Measurements from ENCODE around the gene FMOD.

FMOD gene

GRCh38 chr1:203322500-203323179 is 28.3 kb downstream of the FMOD start:
- Histone ChIP-seq H3K27ac (ENCODE audit: insufficient read depth in 1 of 2, low read depth in 1 of 2, low read length in 2 of 2, poor library complexity in 1 of 2, severe bottlenecking in 2 of 2) (peak overlapping the region in 1 of 2 experiments; percentile 85), H3K9me3 (ENCODE audit: control extremely low read depth in 1 of 5, control insufficient read depth in 4 of 5, insufficient read depth in 2 of 5, low read depth in 1 of 5, low read length in 4 of 5) (no peaks in the 10 kb centered on the region), H3K4me1 (ENCODE audit: control extremely low read depth in 1 of 4, control insufficient read depth in 4 of 4, insufficient read depth in 4 of 4, low read length in 3 of 4) (peaks cover 36 to 92% (median 83%) of the 10 kb centered on the region in 4 experiments), H3K27me3 (replicated peaks in 2 of 5; ENCODE audit: control insufficient read depth in 4 of 5, insufficient read depth in 5 of 5, low read length in 4 of 5) (no peaks in the 10 kb centered on the region), H3K4me3 (ENCODE audit: control insufficient read depth in 1 of 7, extremely low read depth in 1 of 7, insufficient read depth in 4 of 7, low read depth in 2 of 7, low read length in 6 of 7) (no peak overlapping the region), H3K36me3 (ENCODE audit: control insufficient read depth in 4 of 4, insufficient read depth in 4 of 4, low read length in 3 of 4) (no peaks in the 10 kb centered on the region)
- ChIA-PET POLR2A (interaction anchor here (2.8 to 5.7 kb wide), 2 partner anchors 14 to 15 kb away, joined by 81 to 121 read pairs; partner anchors contain the start of gene BTG2), CTCF (interaction anchor here (5.7 to 13.0 kb wide), 4 partner anchors 13 to 53 kb away, joined by 39 to 268 read pairs (median 113); partner anchors contain the start of gene BTG2)
- DNase-seq: no peak

GRCh38 chr1:203321273-203322052 is 29.5 kb downstream of the FMOD start:
- ChIA-PET CTCF (interaction anchor here (1.2 to 13.0 kb wide), 9 partner anchors 12 to 51 kb away, joined by 5 to 268 read pairs (median 11); partner anchors contain the start of gene BTG2), POLR2A (interaction anchor here (0.7 to 2.8 kb wide), 10 partner anchors 13 to 305 kb away, joined by 3 to 81 read pairs (median 4); partner anchors contain the start of genes ATP2B4 and BTG2)
- H3K4me1 ChIP-seq (ENCODE audit: control extremely low read depth in 1 of 4, control insufficient read depth in 4 of 4, insufficient read depth in 4 of 4, low read length in 3 of 4): peaks cover 36 to 87% (median 78%) of the 10 kb centered on the region in 4 experiments
- DNase-seq: no peak
- no peaks in the 10 kb centered on the region for H3K9me3 ChIP-seq (ENCODE audit: control extremely low read depth in 1 of 5, control insufficient read depth in 4 of 5, insufficient read depth in 2 of 5, low read depth in 1 of 5, low read length in 4 of 5)
- H3K27me3 ChIP-seq (replicated peaks in 2 of 5; ENCODE audit: control insufficient read depth in 4 of 5, insufficient read depth in 5 of 5, low read length in 4 of 5): no peaks in the 10 kb centered on the region
- 88% methylated on average over 4 of the region's 6 CpGs for WGBS (ENCODE audit: insufficient coverage)
- H3K4me3 ChIP-seq (ENCODE audit: control insufficient read depth in 1 of 7, extremely low read depth in 1 of 7, insufficient read depth in 4 of 7, low read depth in 2 of 7, low read length in 6 of 7): peak overlapping the region in 3 of 7 experiments; percentile 8 to 44 (median 13)
- H3K36me3 ChIP-seq (ENCODE audit: control insufficient read depth in 4 of 4, insufficient read depth in 4 of 4, low read length in 3 of 4): no peaks in the 10 kb centered on the region
- H3K27ac ChIP-seq (ENCODE audit: insufficient read depth in 1 of 2, low read depth in 1 of 2, low read length in 2 of 2, poor library complexity in 1 of 2, severe bottlenecking in 2 of 2): peak overlapping the region; percentile 59 to 85

- WGBS (ENCODE audit: insufficient coverage): 2% methylated on average over 4 of the region's 6 CpGs
- H3K27me3 ChIP-seq (replicated peaks in 2 of 5; ENCODE audit: control insufficient read depth in 4 of 5, insufficient read depth in 5 of 5, low read length in 4 of 5): no peaks in the 10 kb centered on the region
- peaks cover 33 to 84% (median 73%) of the 10 kb centered on the region in 4 experiments for H3K4me1 ChIP-seq (ENCODE audit: control extremely low read depth in 1 of 4, control insufficient read depth in 4 of 4, insufficient read depth in 4 of 4, low read length in 3 of 4)
- POLR2A ChIA-PET: interaction anchor here (0.6 to 2.8 kb wide), 11 partner anchors 13 to 353 kb away, joined by 3 to 81 read pairs (median 3); partner anchors contain the start of genes ATP2B4 and BTG2
- DNase-seq: peak; percentile 95 to 100 (median 99)
- peak overlapping the region in 3 of 7 experiments; percentile 13 to 52 (median 44) for H3K4me3 ChIP-seq (ENCODE audit: control insufficient read depth in 1 of 7, extremely low read depth in 1 of 7, insufficient read depth in 4 of 7, low read depth in 2 of 7, low read length in 6 of 7)
- CTCF ChIA-PET: interaction anchor here (0.6 to 13.0 kb wide), 11 partner anchors 10 to 51 kb away, joined by 3 to 268 read pairs (median 9); partner anchors contain the start of gene BTG2
- H3K27ac ChIP-seq (ENCODE audit: insufficient read depth in 1 of 2, low read depth in 1 of 2, low read length in 2 of 2, poor library complexity in 1 of 2, severe bottlenecking in 2 of 2): peak overlapping the region; percentile 59 to 85
- no peaks in the 10 kb centered on the region for H3K36me3 ChIP-seq (ENCODE audit: control insufficient read depth in 4 of 4, insufficient read depth in 4 of 4, low read length in 3 of 4)
- H3K9me3 ChIP-seq (ENCODE audit: control extremely low read depth in 1 of 5, control insufficient read depth in 4 of 5, insufficient read depth in 2 of 5, low read depth in 1 of 5, low read length in 4 of 5): no peaks in the 10 kb centered on the region
These were observed 30.2 kb downstream of the FMOD start for GRCh38 chr1:203320591-203321272.

- ChIA-PET CTCF (interaction anchor here (0.9 to 14.0 kb wide), 7 partner anchors 9 to 51 kb away, joined by 3 to 268 read pairs (median 4); partner anchors contain the start of gene BTG2), POLR2A (interaction anchor here (2.7 kb wide), 1 partner anchor 12 kb away, joined by 26 read pairs; the partner anchor contains the start of gene BTG2)
- Histone ChIP-seq H3K27ac (ENCODE audit: insufficient read depth in 1 of 2, low read depth in 1 of 2, low read length in 2 of 2, poor library complexity in 1 of 2, severe bottlenecking in 2 of 2) (no peak overlapping the region), H3K27me3 (replicated peaks in 2 of 5; ENCODE audit: control insufficient read depth in 4 of 5, insufficient read depth in 5 of 5, low read length in 4 of 5) (no peaks in the 10 kb centered on the region), H3K36me3 (ENCODE audit: control insufficient read depth in 4 of 4, insufficient read depth in 4 of 4, low read length in 3 of 4) (no peaks in the 10 kb centered on the region), H3K9me3 (ENCODE audit: control extremely low read depth in 1 of 5, control insufficient read depth in 4 of 5, insufficient read depth in 2 of 5, low read depth in 1 of 5, low read length in 4 of 5) (no peaks in the 10 kb centered on the region), H3K4me1 (ENCODE audit: control extremely low read depth in 1 of 4, control insufficient read depth in 4 of 4, insufficient read depth in 4 of 4, low read length in 3 of 4) (peaks cover 19 to 64% (median 49%) of the 10 kb centered on the region in 4 experiments), H3K4me3 (ENCODE audit: control insufficient read depth in 1 of 7, extremely low read depth in 1 of 7, insufficient read depth in 4 of 7, low read depth in 2 of 7, low read length in 6 of 7) (no peak overlapping the region)
- DNase-seq: no peak
- WGBS (ENCODE audit: insufficient coverage): 100% methylated on average over 1 of the region's 1 CpG
These were observed 32.7 kb downstream of the FMOD start for GRCh38 chr1:203318229-203318517.

- ChIA-PET CTCF (interaction anchor here (0.9 to 14.0 kb wide), 7 partner anchors 8 to 51 kb away, joined by 3 to 268 read pairs (median 4); partner anchors contain the start of gene BTG2), POLR2A (interaction anchor here (2.7 kb wide), 1 partner anchor 11 kb away, joined by 26 read pairs; the partner anchor contains the start of gene BTG2)
- H3K27ac ChIP-seq (ENCODE audit: insufficient read depth in 1 of 2, low read depth in 1 of 2, low read length in 2 of 2, poor library complexity in 1 of 2, severe bottlenecking in 2 of 2): no peak overlapping the region
- no peaks in the 10 kb centered on the region for H3K9me3 ChIP-seq (ENCODE audit: control extremely low read depth in 1 of 5, control insufficient read depth in 4 of 5, insufficient read depth in 2 of 5, low read depth in 1 of 5, low read length in 4 of 5)
- 94% methylated on average over 6 of the region's 7 CpGs for WGBS (ENCODE audit: insufficient coverage)
- DNase-seq: no peak
- H3K4me1 ChIP-seq (ENCODE audit: control extremely low read depth in 1 of 4, control insufficient read depth in 4 of 4, insufficient read depth in 4 of 4, low read length in 3 of 4): peaks cover 18 to 61% (median 46%) of the 10 kb centered on the region in 4 experiments
- H3K27me3 ChIP-seq (replicated peaks in 2 of 5; ENCODE audit: control insufficient read depth in 4 of 5, insufficient read depth in 5 of 5, low read length in 4 of 5): no peaks in the 10 kb centered on the region
- H3K36me3 ChIP-seq (ENCODE audit: control insufficient read depth in 4 of 4, insufficient read depth in 4 of 4, low read length in 3 of 4): no peaks in the 10 kb centered on the region
- H3K4me3 ChIP-seq (ENCODE audit: control insufficient read depth in 1 of 7, extremely low read depth in 1 of 7, insufficient read depth in 4 of 7, low read depth in 2 of 7, low read length in 6 of 7): no peak overlapping the region
These were observed 33.3 kb downstream of the FMOD start for GRCh38 chr1:203317429-203318228.

GRCh38 chr1:203316626-203317093 is 34.3 kb downstream of the FMOD start:
- Histone ChIP-seq H3K27ac (ENCODE audit: insufficient read depth in 1 of 2, low read depth in 1 of 2, low read length in 2 of 2, poor library complexity in 1 of 2, severe bottlenecking in 2 of 2) (no peak overlapping the region), H3K36me3 (ENCODE audit: control insufficient read depth in 4 of 4, insufficient read depth in 4 of 4, low read length in 3 of 4) (no peaks in the 10 kb centered on the region), H3K4me1 (ENCODE audit: control extremely low read depth in 1 of 4, control insufficient read depth in 4 of 4, insufficient read depth in 4 of 4, low read length in 3 of 4) (peaks cover 11 to 56% (median 40%) of the 10 kb centered on the region in 4 experiments), H3K27me3 (replicated peaks in 2 of 5; ENCODE audit: control insufficient read depth in 4 of 5, insufficient read depth in 5 of 5, low read length in 4 of 5) (no peaks in the 10 kb centered on the region), H3K4me3 (ENCODE audit: control insufficient read depth in 1 of 7, extremely low read depth in 1 of 7, insufficient read depth in 4 of 7, low read depth in 2 of 7, low read length in 6 of 7) (no peak overlapping the region), H3K9me3 (ENCODE audit: control extremely low read depth in 1 of 5, control insufficient read depth in 4 of 5, insufficient read depth in 2 of 5, low read depth in 1 of 5, low read length in 4 of 5) (no peaks in the 10 kb centered on the region)
- WGBS (ENCODE audit: insufficient coverage): 66% methylated on average over 4 of the region's 4 CpGs
- no peak for DNase-seq
- CTCF ChIA-PET: interaction anchor here (0.8 to 14.0 kb wide), 7 partner anchors 7 to 48 kb away, joined by 3 to 268 read pairs (median 5); partner anchors contain the start of gene BTG2
- POLR2A ChIA-PET: interaction anchor here (1.0 to 2.7 kb wide), 4 partner anchors 10 to 41 kb away, joined by 3 to 26 read pairs (median 4); partner anchors contain the start of gene BTG2

Measured in common myeloid progenitor, CD34-positive (primary cell).